Neuron (in vitro differentiated cells): Measurements from ENCODE around the gene ANKRD24.
"Not testable (repeated sequence)": the region's sequence is repeated elsewhere in the genome, so short reads cannot be mapped to it uniquely, and the experiment has no call there.

ENCODE experiments used
- H2AFZ ChIP-seq: one replicate; pipeline ENCODE4 v1.6.1; 2013; ENCODE audit warnings: low read depth, mild to moderate bottlenecking, inconsistent platforms, low read length, moderate library complexity
- H3K27me3 ChIP-seq: one replicate; pipeline ENCODE4 v1.6.1; 2013; ENCODE audit warnings: low read length; ENCODE audit not compliant: insufficient read depth
- H3K36me3 ChIP-seq: one replicate; pipeline ENCODE4 v1.6.1; 2013; ENCODE audit warnings: low read length; ENCODE audit not compliant: insufficient read depth
- H3K4me1 ChIP-seq: one replicate; pipeline ENCODE4 v1.6.1; 2013; ENCODE audit warnings: low read length; ENCODE audit not compliant: insufficient read depth
- H3K4me3 ChIP-seq: 2 replicates; pipeline ENCODE4 v1.5.1; 2013; ENCODE audit warnings: mild to moderate bottlenecking, low read length, moderate library complexity
- H3K9me3 ChIP-seq: one replicate; pipeline ENCODE4 v1.6.1; 2013; ENCODE audit warnings: low read length

ANKRD24 gene

GRCh38 chr19:4266253-4267000, 83.9 kb downstream of the ANKRD24 start:
- Histone ChIP-seq H2AFZ (no peak overlapping the region), H3K9me3 (no peaks in the 10 kb centered on the region), H3K36me3 (peaks cover 24% of the 10 kb centered on the region), H3K4me3 (no peak overlapping the region), H3K27me3 (no peaks in the 10 kb centered on the region), H3K4me1 (no peaks in the 10 kb centered on the region)

GRCh38 chr19:4267101-4267900, 84.8 kb downstream of the ANKRD24 start:
- Histone ChIP-seq H3K9me3 (no peaks in the 10 kb centered on the region), H3K36me3 (peaks cover 19% of the 10 kb centered on the region), H2AFZ (no peak overlapping the region), H3K27me3 (no peaks in the 10 kb centered on the region), H3K4me1 (no peaks in the 10 kb centered on the region), H3K4me3 (no peak overlapping the region)

GRCh38 chr19:4267901-4268815, 85.7 kb downstream of the ANKRD24 start:
- no peaks in the 10 kb centered on the region for H3K4me1 ChIP-seq

GRCh38 chr19:4268816-4269430, 86.4 kb downstream of the ANKRD24 start:
- Histone ChIP-seq H3K27me3 (no peaks in the 10 kb centered on the region), H3K36me3 (peaks cover 11% of the 10 kb centered on the region), H3K4me3 (no peak overlapping the region), H3K4me1 (no peaks in the 10 kb centered on the region), H3K9me3 (no peaks in the 10 kb centered on the region), H2AFZ (no peak overlapping the region)

More at GRCh38 chr19:4267901-4268815, 85.7 kb downstream of the ANKRD24 start:
- no peaks in the 10 kb centered on the region for H3K27me3 ChIP-seq
- no peak overlapping the region for H2AFZ ChIP-seq
- H3K9me3 ChIP-seq, result no peaks in the 10 kb centered on the region
- peaks cover 14% of the 10 kb centered on the region for H3K36me3 ChIP-seq
- no peak overlapping the region for H3K4me3 ChIP-seq

GRCh38 chr19:4272894-4273293, 90.4 kb downstream of the ANKRD24 start:
- H3K9me3 ChIP-seq, result no peaks in the 10 kb centered on the region
- H3K36me3 ChIP-seq, result peaks cover 9% of the 10 kb centered on the region
- no peak overlapping the region for H2AFZ ChIP-seq
- H3K4me3 ChIP-seq, result no peak overlapping the region
- H3K27me3 ChIP-seq, result no peaks in the 10 kb centered on the region
- H3K4me1 ChIP-seq, result peaks cover 12% of the 10 kb centered on the region

GRCh38 chr19:4274321-4274686, 91.8 kb downstream of the ANKRD24 start:
- not testable (repeated sequence) for H3K27me3 ChIP-seq, H3K36me3 ChIP-seq, H3K4me3 ChIP-seq, H3K9me3 ChIP-seq, H2AFZ ChIP-seq
- H3K4me1 ChIP-seq, result peaks cover 16% of the 10 kb centered on the region
